ENCODE data around the gene KIRREL3. TPM values are rescaled to one million over a fixed set of nuclear protein-coding genes. Genes with fewer than 3 reads are reported as not detected.
A peak's percentile ranks its signal among the peaks of the same experiment; 100 is the strongest.

The KIRREL3 gene
- polyA plus RNA-seq, 1 of the 3 experiments (the other 2 are of a cell fraction) = 3.7 TPM

DNA sequence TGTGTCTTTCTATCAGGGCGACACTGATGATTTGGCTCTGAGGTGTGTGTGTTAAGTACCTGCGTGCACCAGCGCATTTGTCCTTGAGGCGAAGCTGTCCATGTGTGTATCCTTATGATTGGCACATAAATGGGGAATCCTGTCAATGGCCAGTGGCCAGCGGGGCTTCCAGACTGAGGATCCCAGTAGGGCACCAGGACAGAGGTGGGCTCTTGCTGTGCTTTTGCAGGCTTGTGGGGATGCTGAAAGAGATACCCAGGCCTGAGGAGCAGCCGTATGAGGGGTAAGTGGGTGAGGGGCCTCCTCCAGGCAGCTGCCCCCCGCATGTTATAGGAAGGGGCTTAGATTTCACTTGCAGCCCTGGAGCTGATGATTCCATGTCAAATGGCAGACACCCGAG, 488.3 kb downstream of the KIRREL3 start:
- TF ChIP-seq GATA2 (CRISPR knock-in tag; IDR thresholded peaks at IDR 0.05) (no peak), CHD2 (IDR thresholded peaks at IDR 0.05; ENCODE audit: low read length, partially characterized antibody) (no peak), TCF12 (IDR thresholded peaks at IDR 0.05) (no peak), FOSL2 (IDR thresholded peaks at IDR 0.05; ENCODE audit: borderline replicate concordance, low read depth) (no peak), RXRA (IDR thresholded peaks at IDR 0.05; ENCODE audit: borderline replicate concordance, low read depth) (no peak), POLR2AphosphoS5 (IDR thresholded peaks at IDR 0.05; ENCODE audit: low read depth, low read length) (no peak), NRF1 (IDR thresholded peaks at IDR 0.05; ENCODE audit: low read depth, low read length) (no peak), MEF2A (IDR thresholded peaks at IDR 0.05; ENCODE audit: borderline replicate concordance, low read depth) (no peak)
- TF ChIP-seq, protein P1, sequence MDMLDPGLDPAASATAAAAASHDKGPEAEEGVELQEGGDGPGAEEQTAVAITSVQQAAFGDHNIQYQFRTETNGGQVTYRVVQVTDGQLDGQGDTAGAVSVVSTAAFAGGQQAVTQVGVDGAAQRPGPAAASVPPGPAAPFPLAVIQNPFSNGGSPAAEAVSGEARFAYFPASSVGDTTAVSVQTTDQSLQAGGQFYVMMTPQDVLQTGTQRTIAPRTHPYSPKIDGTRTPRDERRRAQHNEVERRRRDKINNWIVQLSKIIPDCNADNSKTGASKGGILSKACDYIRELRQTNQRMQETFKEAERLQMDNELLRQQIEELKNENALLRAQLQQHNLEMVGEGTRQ (IDR thresholded peaks at IDR 0.05; ENCODE audit: borderline replicate concordance, low read depth, low read length) = no peak
- TF ChIP-seq, protein P2, sequence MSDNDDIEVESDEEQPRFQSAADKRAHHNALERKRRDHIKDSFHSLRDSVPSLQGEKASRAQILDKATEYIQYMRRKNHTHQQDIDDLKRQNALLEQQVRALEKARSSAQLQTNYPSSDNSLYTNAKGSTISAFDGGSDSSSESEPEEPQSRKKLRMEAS (IDR thresholded peaks at IDR 0.05; ENCODE audit: low read depth) = no peak
- TF ChIP-seq, protein P3, sequence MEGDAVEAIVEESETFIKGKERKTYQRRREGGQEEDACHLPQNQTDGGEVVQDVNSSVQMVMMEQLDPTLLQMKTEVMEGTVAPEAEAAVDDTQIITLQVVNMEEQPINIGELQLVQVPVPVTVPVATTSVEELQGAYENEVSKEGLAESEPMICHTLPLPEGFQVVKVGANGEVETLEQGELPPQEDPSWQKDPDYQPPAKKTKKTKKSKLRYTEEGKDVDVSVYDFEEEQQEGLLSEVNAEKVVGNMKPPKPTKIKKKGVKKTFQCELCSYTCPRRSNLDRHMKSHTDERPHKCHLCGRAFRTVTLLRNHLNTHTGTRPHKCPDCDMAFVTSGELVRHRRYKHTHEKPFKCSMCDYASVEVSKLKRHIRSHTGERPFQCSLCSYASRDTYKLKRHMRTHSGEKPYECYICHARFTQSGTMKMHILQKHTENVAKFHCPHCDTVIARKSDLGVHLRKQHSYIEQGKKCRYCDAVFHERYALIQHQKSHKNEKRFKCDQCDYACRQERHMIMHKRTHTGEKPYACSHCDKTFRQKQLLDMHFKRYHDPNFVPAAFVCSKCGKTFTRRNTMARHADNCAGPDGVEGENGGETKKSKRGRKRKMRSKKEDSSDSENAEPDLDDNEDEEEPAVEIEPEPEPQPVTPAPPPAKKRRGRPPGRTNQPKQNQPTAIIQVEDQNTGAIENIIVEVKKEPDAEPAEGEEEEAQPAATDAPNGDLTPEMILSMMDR (IDR thresholded peaks at IDR 0.05) = no peak
- no peaks in the 10 kb centered on the region for H3K27me3 ChIP-seq (ENCODE audit: insufficient read depth)
- H3K4me3 ChIP-seq (ENCODE audit: low read depth in 2 of 2, low read length in 1 of 2) = no peak overlapping the region
- ChIA-PET POLR2A (no interaction called here), CTCF (interaction anchor here (1.1 to 3.5 kb wide), 2 partner anchors 12 to 32 kb away, joined by 3 to 19 read pairs; no protein-coding TSS in a partner anchor)
- no peaks in the 10 kb centered on the region for H3K79me2 ChIP-seq (ENCODE audit: insufficient read depth)
- H3K27ac ChIP-seq (ENCODE audit: low read depth in 2 of 2, low read length in 1 of 2) = peak overlapping the region in 1 of 2 experiments; percentile 94; a peak in 1 of 4 replicates
- H2AFZ ChIP-seq (ENCODE audit: low read depth) = no peak overlapping the region
- peaks cover 0 to 42% of the 10 kb centered on the region in 2 experiments; a peak in 2 of 4 replicates for H3K4me1 ChIP-seq (ENCODE audit: control insufficient read depth in 1 of 2, insufficient read depth in 2 of 2, low read depth in 1 of 2, low read length in 1 of 2)
- H4K20me1 ChIP-seq (ENCODE audit: insufficient read depth) = no peaks in the 10 kb centered on the region
- WGBS (ENCODE audit: low lambda C conversion rate) = 76% methylated on average over 7 of the region's 8 CpGs
- no peak for DNase-seq
- H3K9me3 ChIP-seq = no peaks in the 10 kb centered on the region
- H3K36me3 ChIP-seq (replicated peaks in 1 of 2; ENCODE audit: control insufficient read depth in 1 of 2, insufficient read depth in 2 of 2, low read length in 1 of 2) = no peaks in the 10 kb centered on the region
- no peaks in the 10 kb centered on the region for H3F3A ChIP-seq (replicated peaks; ENCODE audit: insufficient read depth)
- H3K9me2 ChIP-seq = no peaks in the 10 kb centered on the region
- H3K9ac ChIP-seq = no peak overlapping the region
- H3K4me2 ChIP-seq = no peak overlapping the region

DNA sequence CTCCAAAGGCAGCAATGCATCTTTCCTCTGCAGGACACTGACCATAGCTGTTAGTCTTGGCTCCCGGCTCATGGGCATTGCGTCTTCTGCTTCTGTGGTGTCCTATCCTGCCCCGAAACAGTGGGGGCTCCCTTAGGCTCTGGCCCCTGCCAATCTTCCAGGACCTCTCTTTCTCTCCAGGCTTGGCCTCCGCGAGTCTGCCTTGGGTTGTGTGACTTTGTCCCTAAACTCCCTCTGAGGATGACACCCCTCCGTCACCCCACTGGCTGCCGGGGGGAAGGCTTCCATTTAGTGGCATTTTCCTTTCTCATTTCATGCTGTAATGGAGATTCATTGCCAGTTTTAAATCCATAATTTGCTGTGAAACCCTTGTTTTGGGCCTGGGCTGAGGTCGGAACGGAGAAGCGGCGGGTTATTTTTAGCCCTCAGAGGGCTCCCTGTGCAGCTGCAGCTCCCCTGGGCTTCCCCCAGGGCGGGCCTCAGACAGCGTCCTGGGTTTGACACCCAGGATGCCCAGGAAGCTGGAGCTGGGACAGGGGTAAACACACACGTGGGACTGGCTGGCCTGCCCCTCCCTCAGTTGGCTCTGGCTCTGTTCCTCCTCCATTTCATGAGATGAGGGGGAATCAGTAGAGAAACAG, 489.0 kb downstream of the KIRREL3 start:
- DNase-seq = no peak
- Histone ChIP-seq H2AFZ (ENCODE audit: low read depth) (no peak overlapping the region), H3K4me3 (ENCODE audit: low read depth in 2 of 2, low read length in 1 of 2) (no peak overlapping the region), H3K27ac (ENCODE audit: low read depth in 2 of 2, low read length in 1 of 2) (no peak overlapping the region; a peak in 1 of 4 replicates), H3F3A (replicated peaks; ENCODE audit: insufficient read depth) (no peaks in the 10 kb centered on the region), H3K27me3 (ENCODE audit: insufficient read depth) (no peaks in the 10 kb centered on the region), H3K36me3 (replicated peaks in 1 of 2; ENCODE audit: control insufficient read depth in 1 of 2, insufficient read depth in 2 of 2, low read length in 1 of 2) (no peaks in the 10 kb centered on the region), H3K79me2 (ENCODE audit: insufficient read depth) (no peaks in the 10 kb centered on the region), H3K9ac (no peak overlapping the region), H3K4me1 (ENCODE audit: control insufficient read depth in 1 of 2, insufficient read depth in 2 of 2, low read depth in 1 of 2, low read length in 1 of 2) (peaks cover 0 to 40% of the 10 kb centered on the region in 2 experiments; a peak in 2 of 4 replicates), H3K9me3 (no peaks in the 10 kb centered on the region), H3K4me2 (no peak overlapping the region), H4K20me1 (ENCODE audit: insufficient read depth) (no peaks in the 10 kb centered on the region), H3K9me2 (no peaks in the 10 kb centered on the region)
- POLR2A ChIA-PET = no interaction called here
- 71% methylated on average over 12 of the region's 14 CpGs for WGBS (ENCODE audit: low lambda C conversion rate)
- TF ChIP-seq RCOR1 (IDR thresholded peaks at IDR 0.05; ENCODE audit: low read length) = no peak
- CTCF ChIA-PET = interaction anchor here (1.0 to 3.5 kb wide), 4 partner anchors 13 to 32 kb away, joined by 3 to 19 read pairs (median 3); no protein-coding TSS in a partner anchor

Data from SK-N-SH (cell line).